ENCODE data around the gene SLC4A1.

SLC4A1 gene

GRCh38 chr17:44209786-44210341, 58.1 kb downstream of the SLC4A1 start:
- H3K27ac ChIP-seq, result peak overlapping the region; percentile 90
- no peak for TF ChIP-seq CTCF (IDR thresholded peaks at IDR 0.05; ENCODE audit: low read depth, low read length)
- no peak for DNase-seq
- no peaks in the 10 kb centered on the region for H3K9me3 ChIP-seq (ENCODE audit: severe bottlenecking)
- peaks cover 74% of the 10 kb centered on the region for H3K36me3 ChIP-seq
- no peak overlapping the region for H3K4me3 ChIP-seq (ENCODE audit: low read depth, low read length)
- H3K27me3 ChIP-seq (ENCODE audit: insufficient read depth, low read depth, severe bottlenecking), result no peaks in the 10 kb centered on the region

DNA sequence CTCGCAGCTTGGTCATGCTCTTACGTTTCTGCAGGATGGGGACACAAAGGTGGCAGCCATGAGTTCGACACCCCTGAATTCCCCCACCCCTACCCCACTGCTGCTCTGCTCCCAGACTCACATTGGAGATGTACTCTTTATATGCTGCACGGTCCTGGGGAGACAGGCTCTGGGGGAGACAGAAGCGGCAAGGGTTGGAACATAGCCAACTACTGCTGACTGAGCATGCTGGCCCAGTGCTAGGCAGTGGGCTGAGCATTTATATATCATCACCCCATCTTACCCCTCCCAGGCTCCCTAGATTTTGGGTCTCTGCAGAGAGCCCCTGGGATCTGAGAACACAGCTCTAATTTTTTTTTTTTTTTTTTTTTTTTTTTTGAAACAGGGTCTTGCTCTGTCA, 60.2 kb downstream of the SLC4A1 start:
- Histone ChIP-seq H3K27ac (no peak overlapping the region), H3K9me3 (ENCODE audit: severe bottlenecking) (no peaks in the 10 kb centered on the region), H3K36me3 (peaks cover 57% of the 10 kb centered on the region), H3K4me3 (ENCODE audit: low read depth, low read length) (no peak overlapping the region), H3K27me3 (ENCODE audit: insufficient read depth, low read depth, severe bottlenecking) (no peaks in the 10 kb centered on the region)
- DNase-seq, result no peak
- TF ChIP-seq CTCF (IDR thresholded peaks at IDR 0.05; ENCODE audit: low read depth, low read length), result no peak

DNA sequence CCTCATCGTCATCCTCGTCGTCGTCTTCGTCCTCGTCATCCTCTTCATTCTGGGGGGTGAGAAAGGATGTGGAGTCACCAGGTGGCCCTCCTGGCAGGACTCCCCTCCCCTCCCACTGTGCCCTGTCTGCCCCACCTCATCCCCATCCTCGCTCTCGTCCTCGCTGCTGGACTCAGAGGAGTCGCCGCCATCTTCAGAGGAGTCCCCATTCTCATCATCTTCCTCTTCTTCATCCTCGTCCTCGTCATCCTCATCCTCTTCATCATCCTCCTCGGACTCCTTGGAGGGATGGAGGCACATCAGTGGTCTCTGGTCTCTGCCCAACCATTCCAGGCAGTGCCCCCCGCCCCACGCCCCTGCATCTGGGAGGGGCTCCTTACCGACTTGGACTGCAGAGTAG, 60.6 kb downstream of the SLC4A1 start:
- DNase-seq, result no peak
- H3K36me3 ChIP-seq, result peaks cover 57% of the 10 kb centered on the region
- no peaks in the 10 kb centered on the region for H3K9me3 ChIP-seq (ENCODE audit: severe bottlenecking)
- no peak for TF ChIP-seq CTCF (IDR thresholded peaks at IDR 0.05; ENCODE audit: low read depth, low read length)
- no peaks in the 10 kb centered on the region for H3K27me3 ChIP-seq (ENCODE audit: insufficient read depth, low read depth, severe bottlenecking)
- no peak overlapping the region for H3K4me3 ChIP-seq (ENCODE audit: low read depth, low read length)
- H3K27ac ChIP-seq, result no peak overlapping the region

DNA sequence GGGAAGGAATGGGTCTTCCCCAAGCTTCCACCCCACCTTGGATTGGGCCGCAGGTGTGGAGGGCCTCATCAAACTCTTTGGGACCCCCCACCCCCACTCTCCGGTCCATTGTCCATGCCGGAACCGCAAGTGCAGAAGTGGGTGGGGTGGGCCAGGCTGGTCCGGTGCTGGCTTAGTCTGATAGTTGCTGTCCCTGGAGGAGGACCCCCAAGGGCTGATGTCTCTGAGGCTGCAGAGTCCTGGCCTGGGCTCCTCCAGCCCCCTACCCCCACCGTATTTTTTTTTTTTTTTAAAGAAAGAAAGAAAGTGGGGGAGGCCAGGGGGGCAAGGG, 61.1 kb downstream of the SLC4A1 start:
- H3K36me3 ChIP-seq, result peaks cover 56% of the 10 kb centered on the region
- no peaks in the 10 kb centered on the region for H3K27me3 ChIP-seq (ENCODE audit: insufficient read depth, low read depth, severe bottlenecking)
- DNase-seq, result no peak
- TF ChIP-seq CTCF (IDR thresholded peaks at IDR 0.05; ENCODE audit: low read depth, low read length), result no peak
- H3K27ac ChIP-seq, result no peak overlapping the region
- no peak overlapping the region for H3K4me3 ChIP-seq (ENCODE audit: low read depth, low read length)
- no peaks in the 10 kb centered on the region for H3K9me3 ChIP-seq (ENCODE audit: severe bottlenecking)

- Histone ChIP-seq H3K9me3 (ENCODE audit: severe bottlenecking) (no peaks in the 10 kb centered on the region), H3K27ac (no peak overlapping the region), H3K27me3 (ENCODE audit: insufficient read depth, low read depth, severe bottlenecking) (no peaks in the 10 kb centered on the region), H3K36me3 (peaks cover 51% of the 10 kb centered on the region), H3K4me3 (ENCODE audit: low read depth, low read length) (no peak overlapping the region)
- DNase-seq, result peak; percentile 50
- peak; percentile 49; the same call in 1 of the 2 replicates for TF ChIP-seq CTCF (IDR thresholded peaks at IDR 0.05; ENCODE audit: low read depth, low read length)
These were observed 61.7 kb downstream of the SLC4A1 start for GRCh38 chr17:44205962-44206824.

Measured in WERI-Rb-1 (cell line).